Fibroblast of peridontal ligament (primary cell): ENCODE results near the gene SYNDIG1L.

Experiments used
- DNase-seq: peaks from one replicate; pipeline ENCODE4 v3.0.0-alpha.2; 2010; ENCODE audit errors: extremely low read depth

Gene SYNDIG1L

GRCh38 chr14:74362361-74362915 is 63.6 kb downstream of the SYNDIG1L start:
- peak; percentile 80 for DNase-seq

GRCh38 chr14:74360163-74360562 is 65.8 kb downstream of the SYNDIG1L start:
- no peak for DNase-seq

- no peak for DNase-seq
Observed at GRCh38 chr14:74358176-74358829, 67.7 kb downstream of the SYNDIG1L start.

GRCh38 chr14:74357585-74357984 is 68.4 kb downstream of the SYNDIG1L start:
- DNase-seq, result no peak

DNA sequence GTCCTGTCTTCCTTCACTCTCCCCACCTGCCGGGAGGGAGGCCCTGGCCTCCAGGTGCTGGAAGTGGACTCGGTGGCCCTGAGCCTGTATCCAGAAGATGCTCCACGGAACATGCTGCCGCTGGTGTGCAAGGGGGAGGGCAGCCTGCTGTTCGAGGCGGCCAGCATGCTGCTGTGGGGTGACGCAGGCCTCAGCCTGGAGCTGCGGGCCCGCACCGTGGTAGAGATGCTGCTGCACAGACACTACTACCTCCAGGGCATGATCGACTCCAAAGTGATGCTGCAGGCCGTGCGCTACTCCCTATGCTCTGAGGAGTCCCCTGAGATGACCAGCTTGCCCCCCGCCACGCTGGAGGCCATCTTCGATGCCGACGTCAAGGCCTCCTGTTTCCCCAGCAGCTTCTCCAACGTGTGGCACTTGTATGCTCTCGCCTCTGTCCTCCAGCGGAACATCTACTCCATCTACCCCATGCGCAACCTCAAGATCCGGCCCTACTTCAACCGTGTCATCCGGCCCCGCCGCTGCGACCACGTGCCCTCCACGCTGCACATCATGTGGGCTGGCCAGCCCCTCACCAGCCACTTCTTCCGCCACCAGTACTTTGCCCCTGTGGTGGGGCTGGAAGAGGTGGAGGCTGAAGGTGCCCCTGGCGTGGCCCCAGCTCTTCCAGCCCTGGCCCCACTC is 69.0 kb downstream of the SYNDIG1L start:
- no peak for DNase-seq
